OCI-LY7 (cell line): Measurements from ENCODE around the gene KCNQ1.

ENCODE experiments used
- CTCF ChIP-seq: fragments of 200-600 bp; sonication (generic); conservative IDR thresholded peaks from 2 replicates; pipeline ENCODE4 v1.5.1; 2014; ENCODE audit warnings: mild to moderate bottlenecking, antibody characterized with exemption, low read length, moderate library complexity, mixed read lengths
- EZH2phosphoT487 ChIP-seq: fragments of 200-600 bp; sonication (generic); IDR thresholded peaks from 2 replicates; pipeline ENCODE4 v1.6.1; 2018; ENCODE audit warnings: low read depth, borderline replicate concordance, mild to moderate bottlenecking, mixed run types, antibody characterized with exemption, low read length, moderate library complexity, mixed read lengths

- TF ChIP-seq CTCF (no peak), EZH2phosphoT487 (no peak)
Observed at GRCh38 chr11:2802389-2803185, 357.8 kb downstream of the KCNQ1 start.
